ENCODE measurements around the gene C5orf46.
"Not testable (repeated sequence)": the region's sequence is repeated elsewhere in the genome, so short reads cannot be mapped to it uniquely, and the experiment has no call there.

Gene C5orf46

DNA sequence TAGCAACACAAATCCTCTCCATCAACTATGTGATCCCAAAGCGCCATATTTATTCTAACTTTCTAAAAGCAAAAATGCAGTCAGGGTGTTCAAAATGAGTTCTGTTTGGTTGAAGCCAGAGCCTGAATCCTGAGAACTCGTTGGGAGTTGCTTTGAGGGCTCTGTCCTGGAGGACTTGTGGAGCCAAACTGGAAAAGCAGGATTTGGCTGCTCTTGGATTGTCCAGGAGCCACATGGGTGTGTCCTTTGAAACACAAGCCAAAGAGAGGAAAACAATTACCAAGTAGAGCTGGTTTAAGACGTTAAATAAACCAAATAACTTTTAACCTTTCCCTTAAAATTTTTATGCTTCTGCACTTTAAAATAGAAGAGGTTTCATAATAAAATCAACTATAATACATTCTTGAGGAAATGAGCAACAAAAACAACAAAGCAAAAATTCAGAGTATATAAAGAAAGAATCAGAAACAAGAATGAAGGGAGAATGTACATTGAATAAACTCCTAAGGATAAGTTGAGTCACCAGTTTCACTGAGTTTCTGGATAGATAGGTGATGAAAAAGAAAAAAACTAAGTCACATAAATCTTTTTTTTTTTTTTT is 13.5 kb downstream of the C5orf46 start:
- DNase-seq: no peak

DNA sequence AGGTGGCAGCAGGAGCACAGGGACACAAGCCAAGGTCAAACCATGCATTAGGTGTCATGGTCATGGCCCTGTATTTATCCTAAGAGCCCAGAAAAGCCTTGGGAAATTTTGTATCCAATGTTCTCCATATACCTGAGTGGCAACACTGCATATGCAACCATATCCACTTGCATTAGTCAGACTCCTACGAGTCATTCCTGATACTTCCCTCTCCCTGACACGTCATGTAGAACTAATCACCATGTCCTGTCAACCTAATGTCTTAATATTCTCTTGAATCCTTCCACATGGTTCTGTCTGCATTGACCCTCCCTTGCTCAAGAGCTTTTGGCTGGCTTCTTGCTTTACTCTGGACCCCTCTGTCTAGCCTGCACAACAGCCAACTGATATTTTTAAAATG is 18.4 kb downstream of the C5orf46 start:
- DNase-seq: no peak

DNA sequence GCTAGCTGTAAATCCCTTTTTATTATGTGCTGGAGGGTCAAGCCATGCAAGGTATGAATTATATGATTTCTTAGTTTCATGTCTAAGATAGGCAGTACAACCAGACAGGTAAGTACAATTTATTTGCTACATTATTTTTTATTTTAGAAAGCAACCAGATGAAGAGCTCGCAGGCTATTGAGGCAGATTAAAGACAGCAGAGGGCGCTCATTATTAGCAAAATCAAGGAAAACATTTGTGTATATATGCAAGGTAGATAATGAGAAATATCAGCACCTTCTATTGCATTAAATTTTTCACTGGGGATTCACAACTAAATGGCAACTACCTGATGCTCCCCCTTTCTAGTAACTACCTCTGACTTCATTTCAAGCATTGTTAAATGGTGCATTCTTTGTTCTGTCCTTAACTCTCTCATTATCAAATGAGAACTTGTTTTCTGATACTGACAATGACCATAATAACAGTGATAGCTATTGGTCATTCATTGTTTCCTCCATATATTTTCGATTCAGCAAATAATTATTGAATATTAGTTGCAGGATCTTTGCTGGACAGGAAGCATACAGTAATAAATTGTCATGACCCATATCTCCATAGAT is 19.2 kb downstream of the C5orf46 start:
- DNase-seq: peak; percentile 21

DNA sequence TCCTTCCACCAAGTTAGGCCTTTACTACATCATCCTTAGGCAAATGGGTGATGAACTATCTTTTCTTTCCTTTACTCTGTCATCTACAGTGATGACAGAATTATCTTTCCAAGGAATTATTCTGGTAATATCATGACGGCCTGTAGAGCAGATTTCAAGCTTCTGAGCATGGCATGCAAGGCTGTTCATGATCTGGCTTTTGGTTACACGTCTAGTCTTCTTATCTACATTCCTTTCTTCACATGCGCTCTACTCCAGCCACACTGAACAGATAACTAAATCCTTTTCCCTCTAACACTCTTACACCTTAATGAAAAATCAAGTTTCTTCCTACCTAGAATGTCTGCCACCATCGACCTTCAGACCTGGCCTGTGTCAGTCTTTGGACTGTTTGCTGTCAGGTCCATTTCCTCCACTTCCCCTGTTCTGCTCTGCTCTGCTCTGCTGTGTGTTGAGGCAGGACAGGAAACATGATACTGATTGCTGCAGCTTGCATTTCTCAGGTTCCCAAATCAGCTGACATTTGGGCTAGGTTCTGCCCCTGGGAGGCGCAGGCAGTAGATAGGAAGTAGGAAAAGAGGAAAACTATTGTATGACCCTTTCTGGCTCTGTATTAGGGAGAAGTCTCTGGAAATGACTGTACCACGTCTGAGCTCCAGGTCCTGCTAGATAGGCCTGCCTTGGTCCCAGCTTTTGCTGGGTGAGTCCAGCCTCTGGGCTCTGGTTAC is 23.6 kb downstream of the C5orf46 start:
- no peak for DNase-seq

DNA sequence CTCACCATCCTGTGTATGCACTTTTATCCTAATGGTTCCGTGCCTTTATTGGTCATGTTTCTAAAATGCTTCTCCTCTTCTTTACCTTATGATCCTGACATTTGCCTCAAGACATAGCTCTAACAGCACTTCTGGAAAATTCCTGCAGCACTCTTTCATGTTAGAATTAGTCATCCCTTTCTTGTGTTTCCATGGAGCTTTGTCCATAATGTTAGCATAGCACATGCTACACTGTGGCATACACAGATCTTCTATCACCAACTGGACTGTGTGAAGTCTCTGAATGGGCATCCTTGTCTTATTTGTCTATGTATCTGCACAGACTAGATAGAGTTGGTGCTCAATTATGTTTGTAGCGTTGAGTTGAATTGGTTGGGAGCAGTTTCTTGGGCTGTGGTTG is 25.9 kb downstream of the C5orf46 start:
- no peak for DNase-seq

DNA sequence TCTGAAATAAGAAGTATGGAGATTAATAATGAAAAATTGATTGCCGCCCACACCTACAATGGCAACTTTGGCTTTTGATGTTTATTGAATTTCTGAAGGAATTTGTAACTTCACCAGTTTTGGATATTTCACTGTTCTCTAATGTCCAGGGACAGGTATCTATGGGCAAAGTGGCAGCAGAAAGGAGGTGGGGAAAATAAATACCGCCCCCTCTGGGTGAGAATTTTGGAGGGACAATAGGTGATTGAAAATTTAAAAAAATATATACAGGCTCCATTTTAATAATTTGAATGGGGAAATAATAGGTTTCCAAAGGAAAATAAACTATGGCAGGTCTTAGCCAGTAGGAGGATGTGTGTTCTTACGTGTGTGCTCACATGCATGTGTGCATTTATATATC is 26.6 kb downstream of the C5orf46 start:
- no peak for DNase-seq

DNA sequence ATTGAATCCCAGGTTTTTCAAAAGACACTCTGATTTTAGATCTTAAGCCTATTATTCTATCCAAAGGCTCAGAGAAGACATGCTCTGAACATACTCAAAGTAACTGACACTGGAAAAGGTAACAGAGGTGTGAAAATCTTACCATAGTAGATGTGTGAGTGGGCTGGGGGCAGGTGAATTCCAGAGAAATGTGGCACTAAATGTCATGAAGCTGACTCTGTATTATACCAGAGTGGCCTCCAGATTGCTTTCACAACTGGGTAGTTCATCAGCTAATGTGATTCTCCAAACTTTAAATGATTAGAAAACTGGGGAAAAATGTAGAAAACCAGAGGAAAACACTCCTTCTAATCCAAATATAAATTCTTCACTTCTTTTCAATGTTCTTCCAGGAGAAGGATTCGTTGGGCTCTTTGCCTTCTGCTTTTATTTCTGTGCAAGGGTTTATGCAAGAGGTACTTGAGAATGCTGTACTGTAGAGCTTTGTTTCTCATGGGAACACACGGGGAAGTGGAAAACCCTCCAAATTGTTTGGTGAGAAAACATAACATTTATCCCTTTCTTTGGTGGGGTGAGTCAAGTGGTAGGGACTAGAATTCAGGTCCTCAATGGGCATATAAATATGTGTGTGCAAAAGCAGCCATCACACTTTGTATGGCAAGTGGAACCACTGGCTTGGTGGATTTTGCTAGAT is 28.1 kb downstream of the C5orf46 start, which contains the start of gene SCGB3A2:
TSS of gene SCGB3A2 (plus strand) at position 646 of the 694 bp plus-strand sequence. CDS start 93 bp downstream, outside the sequence.
- DNase-seq: no peak

DNA sequence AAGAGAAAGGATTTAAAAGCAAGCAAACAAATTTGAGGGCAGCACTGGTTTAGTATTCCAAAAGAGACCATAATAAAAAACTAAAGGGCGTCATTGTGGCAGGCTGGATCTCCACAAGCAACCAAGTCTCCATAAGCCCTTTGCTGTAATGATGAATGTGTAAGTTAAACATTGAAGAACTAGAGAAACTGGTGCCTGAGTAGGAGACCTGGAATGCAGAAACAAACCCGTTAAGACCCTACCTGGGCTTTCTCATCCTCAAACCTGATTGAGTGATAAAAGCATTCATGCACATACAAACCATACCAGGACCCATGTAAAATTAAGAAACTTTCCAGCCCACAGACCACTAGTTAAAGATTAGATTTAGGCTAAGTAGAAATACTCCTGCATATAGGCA is 29.7 kb downstream of the C5orf46 start:
- DNase-seq: no peak

DNA sequence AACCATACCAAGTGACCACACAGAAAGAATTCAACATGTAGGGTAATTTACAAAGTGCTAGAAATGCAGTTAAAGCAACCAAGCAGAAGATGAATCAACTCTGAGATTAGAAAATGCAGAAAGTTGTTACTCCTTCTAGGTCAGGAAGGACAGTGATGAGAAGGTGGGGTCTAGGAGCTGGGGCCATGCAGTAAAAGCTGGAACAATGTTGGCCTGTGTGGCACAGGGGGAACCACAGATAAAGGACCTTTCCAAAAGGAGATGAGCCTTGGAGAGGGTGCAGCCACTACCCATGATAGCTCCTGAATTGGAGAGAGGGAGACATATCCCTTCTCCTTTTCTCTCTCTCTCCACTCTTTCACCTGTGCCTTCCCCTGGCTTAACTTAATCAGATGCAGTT is 30.2 kb downstream of the C5orf46 start:
- no peak for DNase-seq

DNA sequence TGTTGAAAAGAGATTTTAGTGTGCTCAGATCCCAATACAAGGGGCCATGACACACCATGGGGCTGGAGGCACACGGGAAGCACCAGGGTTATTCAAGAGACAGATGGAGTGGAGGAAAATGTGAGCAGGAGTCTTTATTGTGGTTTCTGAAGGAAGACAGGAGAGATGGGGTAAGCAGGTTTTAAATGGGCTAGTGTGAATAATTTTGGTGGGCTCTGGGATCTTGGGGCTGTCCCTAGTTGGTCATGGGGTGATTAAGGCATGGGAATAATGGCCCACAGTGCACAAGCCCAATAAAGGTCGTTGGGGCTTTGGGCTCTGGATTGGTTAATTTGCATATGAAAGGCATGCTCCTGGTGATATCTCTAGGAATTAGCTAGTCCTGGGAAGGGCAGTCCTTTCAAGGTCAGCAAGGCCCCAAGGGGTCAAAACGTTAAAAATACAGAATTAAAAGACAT is 31.4 kb downstream of the C5orf46 start:
- no peak for DNase-seq

DNA sequence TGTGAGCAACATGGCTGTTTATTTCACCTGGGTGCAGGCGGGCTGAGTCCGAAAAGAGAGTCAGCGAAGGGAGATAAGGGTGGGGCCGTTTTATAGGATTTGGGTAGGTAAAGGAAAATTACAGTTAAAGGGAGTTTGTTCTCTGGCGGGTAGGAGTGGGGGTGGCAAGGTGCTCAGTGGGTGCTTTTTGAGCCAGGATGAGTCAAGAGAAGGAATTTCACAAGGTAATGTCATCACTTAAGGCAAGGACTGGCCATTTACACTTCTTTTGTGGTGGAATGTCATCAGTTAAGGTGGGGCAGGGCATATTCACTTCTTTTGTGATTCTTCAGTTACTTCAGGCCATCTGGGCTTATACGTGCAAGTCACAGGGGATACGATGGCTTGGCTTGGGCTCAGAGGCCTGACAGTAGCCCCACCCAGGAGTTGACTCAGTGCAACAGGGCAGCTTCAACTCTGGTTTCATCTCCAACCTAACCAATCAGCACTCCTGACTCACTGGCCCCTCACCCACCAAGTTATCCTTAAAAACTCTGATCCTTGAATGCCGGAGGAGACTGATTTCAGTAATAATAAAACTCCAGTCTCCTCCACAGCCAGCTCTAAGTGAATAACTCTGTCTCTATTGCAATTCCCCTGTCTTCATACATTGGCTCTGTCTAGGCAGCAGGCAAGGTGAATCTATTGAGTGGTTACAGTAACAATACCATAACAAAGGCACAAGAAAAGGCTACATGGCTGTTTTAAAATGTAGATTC is 32.0 kb downstream of the C5orf46 start:
- DNase-seq: not testable (repeated sequence)

DNA sequence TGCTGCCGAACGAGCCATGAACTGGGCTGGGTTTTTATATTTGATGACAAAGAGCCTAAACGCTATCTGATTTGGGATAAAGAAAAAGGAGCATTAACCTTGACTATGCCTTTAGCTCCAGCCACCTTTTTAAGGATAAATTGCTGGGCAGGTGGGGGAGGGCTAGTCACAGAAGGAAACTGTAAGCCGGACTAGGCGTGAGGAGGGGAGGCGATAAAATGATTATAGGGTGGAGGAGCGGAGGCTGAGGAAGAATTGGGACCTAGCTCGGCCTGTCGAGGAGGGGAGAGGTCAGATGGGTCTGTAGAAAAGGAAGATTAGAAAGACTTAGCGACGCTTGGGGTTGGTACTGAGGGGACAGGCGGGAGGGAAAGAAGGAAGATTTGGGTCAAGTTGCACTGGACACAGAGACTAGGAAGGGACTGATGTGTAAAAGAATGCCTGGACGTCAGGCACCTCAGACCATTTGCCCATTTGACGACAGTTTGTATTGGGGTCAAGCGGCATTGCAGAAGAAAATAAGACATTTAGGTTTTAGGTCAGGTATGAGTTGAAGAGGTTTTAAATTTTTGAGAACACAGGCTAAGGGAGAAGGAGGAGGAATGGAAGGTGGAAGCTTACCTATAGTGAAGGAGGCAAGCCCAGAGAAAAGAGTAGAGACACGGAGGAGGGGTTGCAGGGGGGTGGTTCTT is 33.4 kb downstream of the C5orf46 start:
- not testable (repeated sequence) for DNase-seq

DNA sequence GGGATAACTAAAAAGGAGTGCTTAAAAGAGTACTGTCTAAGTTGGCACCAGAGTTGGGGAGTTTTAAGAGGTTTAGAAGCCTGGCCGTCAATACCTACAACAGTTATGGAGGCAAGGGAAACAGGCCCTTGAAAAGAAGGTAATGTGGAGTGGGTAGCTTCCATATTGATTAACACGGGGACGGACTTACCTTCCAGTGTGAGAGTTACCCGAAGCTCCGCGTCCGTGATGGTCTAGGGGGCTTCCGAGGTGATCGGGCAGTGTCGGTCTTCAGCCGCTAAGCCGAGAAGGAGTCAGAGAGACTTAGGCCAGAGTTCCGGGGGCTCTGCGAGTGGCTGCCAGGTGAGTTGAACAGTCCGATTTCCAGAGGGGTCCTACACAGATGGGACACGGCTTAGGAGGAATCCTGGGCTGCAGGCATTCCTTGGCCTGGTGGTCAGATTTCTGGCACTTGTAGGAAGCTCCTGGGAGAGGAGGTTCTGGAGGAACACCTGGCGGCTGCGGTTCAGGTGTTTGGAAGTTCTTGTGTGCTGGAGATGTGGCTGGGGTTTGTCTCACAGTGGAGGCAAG is 34.3 kb downstream of the C5orf46 start:
- not testable (repeated sequence) for DNase-seq

DNA sequence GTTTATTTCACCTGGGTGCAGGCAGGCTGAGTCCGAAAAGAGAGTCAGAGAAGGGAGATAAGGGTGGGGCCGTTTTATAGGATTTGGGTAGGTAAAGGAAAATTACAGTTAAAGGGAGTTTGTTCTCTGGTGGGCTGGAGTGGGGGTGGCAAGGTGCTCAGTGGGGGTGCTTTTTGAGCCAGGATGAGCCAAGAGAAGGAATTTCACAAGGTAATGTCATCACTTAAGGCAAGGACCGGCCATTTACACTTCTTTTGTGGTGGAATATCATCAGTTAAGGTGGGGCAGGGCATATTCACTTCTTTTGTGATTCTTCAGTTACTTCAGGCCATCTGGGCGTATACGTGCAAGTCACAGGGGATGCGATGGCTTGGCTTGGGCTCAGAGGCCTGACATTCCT is 36.4 kb downstream of the C5orf46 start:
- DNase-seq: not testable (repeated sequence)

DNA sequence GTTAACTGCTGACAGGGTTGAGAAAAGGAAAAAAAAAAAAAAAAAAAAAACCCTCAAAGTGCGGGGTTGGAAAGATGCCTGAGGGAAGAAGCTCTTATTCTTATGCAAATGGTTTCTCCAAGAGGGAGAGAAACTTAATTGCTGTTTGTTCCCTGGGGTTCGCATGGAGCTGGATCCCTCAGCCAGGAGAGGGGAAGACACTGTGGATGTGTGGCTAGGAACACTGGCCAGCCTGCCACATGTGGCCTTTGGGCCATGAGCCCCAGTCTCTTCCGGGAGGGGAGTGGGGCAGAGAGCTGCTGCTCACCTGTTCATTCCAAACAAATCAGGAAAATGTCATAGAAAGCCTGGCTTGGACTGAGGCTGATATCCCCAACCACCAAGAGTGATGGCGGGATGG is 37.2 kb downstream of the C5orf46 start:
- no peak for DNase-seq

DNA sequence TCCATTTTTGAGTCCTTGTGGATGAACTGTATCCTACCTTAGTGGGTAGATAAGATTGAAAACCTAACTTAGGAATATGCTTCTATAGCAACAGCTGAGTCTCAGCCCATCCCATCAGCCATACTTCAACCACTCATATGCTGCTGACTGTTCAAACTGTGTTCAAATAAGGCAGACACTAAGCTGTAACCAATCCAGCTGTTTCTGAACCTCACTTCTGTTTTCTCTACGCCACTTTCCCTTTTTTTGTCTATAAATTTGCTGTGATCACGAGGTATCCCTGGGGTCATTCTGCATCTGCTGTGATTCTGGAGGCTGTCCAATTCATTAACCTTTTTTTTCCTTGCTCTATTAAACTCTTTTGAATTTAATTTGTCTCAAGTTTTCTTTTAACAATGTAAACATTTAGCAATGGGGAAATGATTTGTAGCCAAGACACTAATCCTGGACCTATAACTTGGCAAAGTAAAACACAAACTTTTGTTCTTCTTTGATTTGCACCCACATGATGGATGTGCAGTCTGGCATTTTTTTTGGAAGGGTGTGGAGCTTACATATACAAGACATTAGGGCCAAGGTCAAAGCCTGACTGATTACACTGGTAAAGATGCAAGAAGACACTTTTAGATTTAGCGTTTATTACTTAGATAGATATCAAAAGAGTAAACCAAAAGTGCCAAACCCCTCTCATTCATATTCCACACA is 42.7 kb downstream of the C5orf46 start:
- DNase-seq: no peak

DNA sequence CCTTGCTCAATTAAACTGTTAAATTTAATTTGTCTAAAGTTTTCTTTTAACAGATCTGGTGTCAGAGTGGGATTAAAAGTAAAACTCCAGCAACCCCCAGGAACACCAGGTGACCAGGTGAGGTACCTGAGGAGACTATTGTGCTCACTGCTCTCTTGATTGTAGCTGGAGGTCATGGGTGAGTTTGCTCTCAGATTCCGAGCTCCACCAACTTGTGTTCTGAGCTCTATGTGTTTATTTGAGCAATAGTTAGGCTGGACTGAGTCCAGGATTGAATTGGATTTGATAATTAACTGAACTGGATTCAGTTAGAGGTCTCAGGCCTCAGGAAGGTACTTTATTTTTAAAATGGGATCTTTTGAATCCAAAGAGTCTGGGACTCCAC is 45.7 kb downstream of the C5orf46 start:
- DNase-seq: no peak

DNA sequence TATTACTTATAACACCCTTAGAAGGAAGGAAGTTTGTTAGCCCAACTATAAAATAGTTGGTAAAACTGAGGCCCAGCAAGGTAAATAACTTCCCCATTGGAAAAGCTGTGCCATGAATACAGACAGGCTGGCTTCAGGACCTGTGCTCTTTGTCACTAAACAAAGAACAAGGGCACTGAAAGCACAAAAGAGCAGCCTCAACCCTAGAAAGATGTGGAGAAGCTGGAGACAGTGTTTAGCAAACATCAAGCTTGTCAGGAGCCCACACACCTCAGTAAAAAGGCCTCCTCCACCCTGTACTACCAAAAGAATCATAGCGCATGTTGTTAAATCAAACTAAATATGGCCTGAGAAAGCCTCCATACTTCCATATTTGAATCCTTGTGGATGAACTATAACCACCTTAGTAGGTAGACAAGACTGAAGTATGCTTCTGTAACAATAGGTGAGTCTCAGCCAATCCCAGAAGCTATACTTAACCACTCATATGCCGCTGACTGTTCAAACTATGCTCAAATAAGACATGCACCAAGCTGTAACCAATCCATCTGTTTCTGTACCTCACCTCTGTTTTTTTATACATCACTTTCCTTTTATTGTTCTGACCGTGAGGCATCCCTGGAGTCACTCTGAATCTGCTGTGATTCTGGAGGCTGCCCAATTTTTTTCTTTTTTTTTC is 46.2 kb downstream of the C5orf46 start:
- DNase-seq: no peak

DNA sequence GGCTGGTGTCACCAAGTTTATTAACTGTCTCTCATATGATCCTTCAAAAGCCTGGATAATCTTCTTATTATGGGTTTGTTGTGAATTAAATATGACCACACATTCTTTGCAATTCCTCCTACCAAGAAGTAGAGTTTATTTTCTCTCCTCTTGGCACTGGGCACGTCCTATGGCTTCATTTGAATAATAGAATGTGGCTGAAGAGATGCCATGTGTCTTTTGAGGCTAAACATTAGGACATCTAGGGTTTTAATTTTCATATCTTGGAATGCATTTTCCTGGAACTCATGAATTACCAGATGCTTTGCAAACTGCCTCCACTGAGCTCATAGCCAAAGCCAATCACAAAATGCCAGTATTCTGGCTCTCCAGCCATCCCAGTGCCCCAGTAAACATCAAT is 47.8 kb downstream of the C5orf46 start:
- no peak for DNase-seq

DNA sequence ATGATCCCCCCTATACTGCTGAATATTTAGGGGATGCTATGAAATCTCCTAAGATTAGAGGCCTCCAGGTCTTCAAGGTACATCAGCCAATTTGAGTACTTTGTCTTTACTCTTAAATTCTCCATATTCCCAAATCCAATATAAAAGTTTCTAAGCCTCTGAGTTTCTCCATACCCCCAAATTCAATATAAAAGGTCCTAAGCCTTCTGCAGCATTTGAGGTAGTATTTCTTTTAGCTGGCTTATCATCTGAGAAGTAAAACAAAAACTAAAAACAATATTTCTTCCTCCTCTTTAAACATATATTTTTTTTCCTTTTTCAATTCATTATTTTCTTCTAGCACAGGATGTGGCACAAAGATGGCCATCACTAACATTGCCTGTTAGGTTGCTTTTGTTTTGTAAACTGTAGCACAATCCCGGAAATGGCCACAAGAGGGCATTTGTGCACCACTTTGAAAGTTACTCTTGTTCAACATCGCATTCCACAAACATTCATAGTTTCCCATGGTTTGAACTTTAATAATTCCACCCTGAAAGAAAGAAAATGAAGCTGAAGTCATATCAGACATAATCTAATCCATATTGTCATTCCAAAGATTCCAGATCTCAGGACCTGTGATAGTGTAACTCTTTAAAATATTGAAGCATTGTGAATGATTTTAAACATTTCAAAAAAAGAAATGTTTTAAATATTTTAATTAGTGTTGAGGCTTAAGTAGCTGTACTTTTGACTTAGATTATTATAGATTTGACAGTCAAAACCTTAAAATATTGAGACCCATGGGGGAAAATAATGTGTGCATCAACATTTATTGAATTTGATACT is 48.8 kb downstream of the C5orf46 start:
- peak; percentile 20 for DNase-seq
